GM13977 (cell line): ENCODE measurements around the gene STARD3.
A peak's percentile ranks its signal among the peaks of the same experiment; 100 is the strongest.

ENCODE experiments used
- DNase-seq: peaks from one replicate; pipeline ENCODE4 v3.0.0; 2012; ENCODE audit warnings: low spot score
- CTCF ChIP-seq: IDR thresholded peaks from 2 replicates; pipeline ENCODE4 v1.5.1; 2012; ENCODE audit warnings: mild to moderate bottlenecking, control low read depth; ENCODE audit not compliant: insufficient read depth; ENCODE audit errors: extremely low read depth, missing control alignments
- in situ Hi-C: fragments of 300-500 bp; cut with MboI; formaldehyde crosslinking; loops from one replicate; pipeline ENCODE4 v1.12.0; 2022; ENCODE audit warnings: low sequenced_read_pairs, low pct_unique_long_range_greater_than_20kb, mixed read lengths, inconsistent platforms; ENCODE audit not compliant: unreplicated experiment

The STARD3 gene

DNA sequence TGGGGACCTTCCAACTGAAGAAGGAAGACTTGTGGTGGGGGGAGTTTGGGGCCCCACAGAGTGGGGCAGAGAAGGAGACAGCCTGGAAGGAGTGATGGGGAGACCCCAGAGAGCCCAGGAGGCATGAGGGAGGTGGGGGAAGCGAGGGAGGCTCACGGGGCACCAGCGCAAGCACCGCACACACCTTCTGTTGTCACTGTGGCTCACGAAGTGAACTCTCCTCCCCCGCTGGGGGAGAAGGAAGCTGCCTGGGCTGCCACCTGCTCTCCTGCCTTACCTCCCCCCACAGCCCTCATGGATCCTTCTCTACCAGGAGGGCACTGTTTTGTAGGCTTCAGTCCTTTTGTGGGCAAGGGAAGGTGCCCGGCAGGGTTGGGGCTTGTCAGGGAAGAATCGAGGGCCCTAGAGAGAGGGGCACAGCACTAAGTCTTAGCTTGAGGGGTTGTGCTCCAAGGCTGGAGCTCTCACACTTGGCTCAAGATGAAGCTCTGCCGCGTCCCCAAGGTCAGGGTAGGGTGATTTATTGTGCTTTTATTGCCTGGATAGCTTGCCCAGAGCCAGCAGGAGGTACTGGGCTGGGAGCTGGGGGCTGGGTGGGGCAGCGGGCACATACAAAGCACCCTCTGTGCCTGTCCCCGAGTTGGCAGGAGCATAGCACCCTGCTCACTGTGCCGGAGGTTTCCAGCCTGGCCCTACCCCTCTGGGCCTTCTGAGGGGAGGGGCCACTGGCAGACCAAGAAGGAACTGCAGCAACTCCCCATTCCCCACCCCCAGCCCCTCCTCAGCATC lies 4.6 kb upstream of the STARD3 start:
- in situ Hi-C loops, result loop anchor here (10.0 kb wide), 1 partner anchor 342 kb away; no protein-coding TSS in a partner anchor
- DNase-seq, result no peak

DNA sequence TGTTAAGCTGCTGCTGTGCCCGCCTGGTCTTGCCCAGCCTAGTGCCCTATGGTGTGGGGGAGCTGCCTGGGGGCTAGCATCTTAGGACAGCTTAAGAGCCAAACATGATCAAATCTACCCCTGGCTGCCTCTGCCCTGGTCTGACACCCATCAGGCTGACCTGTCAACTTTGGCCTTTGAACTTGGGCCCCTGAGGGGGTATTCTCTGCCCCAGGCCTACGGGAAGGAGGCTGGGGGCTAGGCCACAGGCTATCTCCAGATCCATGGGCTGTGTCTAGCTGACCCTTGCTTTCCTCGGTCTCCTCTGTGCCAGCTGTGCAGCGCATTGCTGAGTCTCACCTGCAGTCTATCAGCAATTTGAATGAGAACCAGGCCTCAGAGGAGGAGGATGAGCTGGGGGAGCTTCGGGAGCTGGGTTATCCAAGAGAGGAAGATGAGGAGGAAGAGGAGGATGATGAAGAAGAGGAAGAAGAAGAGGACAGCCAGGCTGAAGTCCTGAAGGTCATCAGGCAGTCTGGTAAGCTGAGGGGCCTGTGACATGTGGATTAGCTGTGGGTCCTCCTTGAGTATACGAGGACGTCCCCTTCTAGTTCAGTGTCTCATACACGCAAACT lies 3.3 kb upstream of the STARD3 start:
- TF ChIP-seq CTCF, result no peak
- in situ Hi-C loops, result loop anchor here (10.0 kb wide), 1 partner anchor 341 kb away; no protein-coding TSS in a partner anchor
- no peak for DNase-seq

More for the DNA sequence above, 4.6 kb upstream of the STARD3 start:
- TF ChIP-seq CTCF, result no peak

DNA sequence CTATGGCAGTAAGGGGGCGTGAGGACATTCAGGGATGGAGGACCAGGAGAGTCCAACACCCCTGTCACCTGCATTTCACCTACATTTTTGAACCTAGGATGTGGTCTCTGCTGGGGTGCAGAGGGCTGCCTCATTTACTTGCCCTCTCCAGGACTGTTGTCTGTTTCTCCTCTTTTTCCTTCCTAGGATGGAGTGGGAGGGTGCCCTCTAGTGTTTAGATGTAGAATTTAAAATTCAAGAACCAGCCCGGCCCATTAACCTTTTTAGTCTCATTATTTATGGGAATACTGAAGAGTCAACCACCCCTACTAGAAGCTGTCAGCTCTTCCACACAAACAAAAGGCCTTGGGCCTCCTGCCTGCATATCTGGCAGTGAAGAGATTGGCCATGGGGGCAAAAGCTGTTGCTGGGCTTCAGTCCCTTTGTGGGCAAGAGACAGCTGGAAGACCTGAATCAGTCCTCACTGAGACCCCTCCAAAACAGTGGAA lies 2.5 kb upstream of the STARD3 start:
- peak; percentile 51 for TF ChIP-seq CTCF
- in situ Hi-C loops, result loop anchor here (10.0 kb wide), 1 partner anchor 340 kb away; no protein-coding TSS in a partner anchor
- peak; percentile 61 for DNase-seq

- in situ Hi-C loops, result loop anchor here (10.0 kb wide), 1 partner anchor 339 kb away; no protein-coding TSS in a partner anchor
- TF ChIP-seq CTCF, result no peak
- no peak for DNase-seq
Observed at GRCh38 chr17:39635614-39636176, 1.2 kb upstream of the STARD3 start.

GRCh38 chr17:39636587-39636926 lies 387 bp upstream of the STARD3 start:
- peak; percentile 60 for DNase-seq
- in situ Hi-C loops, result loop anchor here (10.0 kb wide), 1 partner anchor 338 kb away; no protein-coding TSS in a partner anchor
- TF ChIP-seq CTCF, result no peak

GRCh38 chr17:39638317-39638716 lies 1.4 kb downstream of the STARD3 start:
- DNase-seq, result no peak
- TF ChIP-seq CTCF, result no peak
- in situ Hi-C loops, result loop anchor here (10.0 kb wide), 1 partner anchor 336 kb away; no protein-coding TSS in a partner anchor
